NCI-H1436 (cell line): ENCODE data around the gene C5orf63.
"Not testable (repeated sequence)": the region's sequence is repeated elsewhere in the genome, so short reads cannot be mapped to it uniquely, and the experiment has no call there.

Source experiments
- DNase-seq: peaks from one replicate; lab custom pipeline; 2025; lab: John Stamatoyannopoulos, UW

Gene C5orf63

GRCh38 chr5:127072861-127073846, at the start of gene C5orf63:
TSS of gene C5orf63 (minus strand) at chr5:127073502. CDS start at chr5:127058995, 14,507 bp downstream.
- peak; percentile 18 for DNase-seq

DNA sequence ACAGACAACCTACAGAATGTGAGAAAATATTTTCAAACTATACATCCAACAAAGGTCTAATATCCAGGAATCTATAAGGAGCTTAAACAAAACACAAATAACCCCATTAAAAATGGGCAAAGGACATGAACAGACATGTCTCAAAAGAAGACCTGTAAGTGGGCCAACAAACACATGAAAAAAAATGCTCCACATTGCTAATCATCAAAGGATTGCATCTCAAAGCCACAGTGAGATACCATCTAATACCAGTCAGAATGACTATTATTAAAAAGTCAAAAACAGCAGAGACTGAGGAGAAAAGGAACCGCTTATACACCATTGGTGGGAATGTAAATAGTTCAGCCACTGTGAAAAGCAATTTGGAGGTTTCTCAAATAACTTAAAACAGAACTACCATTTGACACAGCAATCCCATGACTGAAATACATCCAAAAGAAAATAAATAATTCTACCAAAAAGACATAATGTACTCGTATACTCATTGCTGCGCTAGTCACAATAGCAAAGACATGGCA, 39.1 kb upstream of the C5orf63 start:
- no peak for DNase-seq

GRCh38 chr5:127111112-127111511, 37.8 kb upstream of the C5orf63 start:
- no peak for DNase-seq

DNA sequence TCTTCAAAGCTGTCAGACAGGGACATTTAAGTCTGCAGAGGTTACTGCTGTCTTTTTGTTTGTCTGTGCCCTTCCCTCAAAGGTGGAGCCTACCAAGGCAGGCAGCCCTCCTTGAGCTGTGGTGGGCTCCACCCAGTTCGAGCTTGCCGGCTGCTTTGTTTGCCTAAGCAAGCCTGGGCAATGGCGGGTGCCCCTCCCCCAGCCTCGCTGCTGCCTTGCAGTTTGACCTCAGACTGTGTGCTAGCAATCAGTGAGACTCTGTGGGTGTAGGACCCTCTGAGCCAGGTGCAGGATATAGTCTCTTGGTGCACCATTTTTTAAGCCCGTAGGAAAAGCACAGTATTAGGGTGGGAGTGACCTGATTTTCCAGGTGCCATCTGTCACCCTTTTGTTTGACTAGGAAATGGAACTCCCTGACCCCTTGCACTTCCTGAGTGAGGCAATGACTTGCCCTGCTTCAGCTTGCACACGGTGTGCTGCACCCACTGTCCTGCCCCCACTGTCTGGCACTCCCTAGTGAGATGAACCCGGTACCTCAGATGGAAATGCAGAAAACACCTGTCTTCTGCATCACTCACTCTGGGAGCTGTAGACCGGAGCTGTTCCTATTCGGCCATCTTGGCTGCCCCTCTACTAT, 35.4 kb upstream of the C5orf63 start:
- DNase-seq, result not testable (repeated sequence)

DNA sequence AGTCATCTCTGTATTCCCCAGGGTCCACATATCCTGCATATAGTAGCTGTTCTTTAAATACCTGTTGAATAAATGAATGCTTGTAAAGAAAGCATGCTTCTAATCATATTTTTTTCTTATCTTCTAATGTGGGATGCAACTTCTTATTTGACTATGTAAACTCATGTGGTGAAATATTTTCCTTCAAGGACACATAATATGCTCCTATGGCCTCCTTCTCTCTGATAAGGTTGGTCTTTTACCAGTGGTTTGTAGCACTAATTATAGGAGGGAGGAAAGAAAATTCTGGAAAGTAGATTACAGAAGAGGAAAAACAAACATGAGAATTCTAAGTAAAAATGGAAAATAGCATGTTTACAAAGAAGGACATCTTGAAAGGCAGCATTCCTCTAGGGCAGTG, 28.6 kb upstream of the C5orf63 start:
- no peak for DNase-seq

GRCh38 chr5:127101533-127101932, 28.2 kb upstream of the C5orf63 start:
- DNase-seq, result no peak

DNA sequence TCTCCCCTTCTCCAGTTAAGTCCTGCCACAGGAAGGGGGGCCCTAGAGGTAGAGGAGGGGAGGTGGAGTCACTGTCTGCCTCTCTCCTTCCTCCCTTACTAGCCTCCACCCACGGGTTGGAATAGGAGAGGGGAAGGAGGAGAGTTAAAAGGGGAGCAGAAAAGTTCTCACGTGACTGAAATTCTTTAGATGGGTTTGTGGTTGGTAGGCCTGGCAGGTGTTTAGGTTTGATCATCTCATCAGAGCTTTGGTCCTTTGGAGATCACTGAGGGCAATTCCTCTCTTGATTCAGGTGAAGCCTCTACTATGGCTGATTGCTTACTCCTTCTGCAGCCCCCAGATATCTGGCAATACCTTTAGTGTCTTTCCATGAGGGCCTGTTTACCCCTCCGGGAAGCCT, 24.9 kb upstream of the C5orf63 start:
- DNase-seq, result no peak

- DNase-seq, result no peak
Observed at GRCh38 chr5:127097278-127097677, 24.0 kb upstream of the C5orf63 start.

DNA sequence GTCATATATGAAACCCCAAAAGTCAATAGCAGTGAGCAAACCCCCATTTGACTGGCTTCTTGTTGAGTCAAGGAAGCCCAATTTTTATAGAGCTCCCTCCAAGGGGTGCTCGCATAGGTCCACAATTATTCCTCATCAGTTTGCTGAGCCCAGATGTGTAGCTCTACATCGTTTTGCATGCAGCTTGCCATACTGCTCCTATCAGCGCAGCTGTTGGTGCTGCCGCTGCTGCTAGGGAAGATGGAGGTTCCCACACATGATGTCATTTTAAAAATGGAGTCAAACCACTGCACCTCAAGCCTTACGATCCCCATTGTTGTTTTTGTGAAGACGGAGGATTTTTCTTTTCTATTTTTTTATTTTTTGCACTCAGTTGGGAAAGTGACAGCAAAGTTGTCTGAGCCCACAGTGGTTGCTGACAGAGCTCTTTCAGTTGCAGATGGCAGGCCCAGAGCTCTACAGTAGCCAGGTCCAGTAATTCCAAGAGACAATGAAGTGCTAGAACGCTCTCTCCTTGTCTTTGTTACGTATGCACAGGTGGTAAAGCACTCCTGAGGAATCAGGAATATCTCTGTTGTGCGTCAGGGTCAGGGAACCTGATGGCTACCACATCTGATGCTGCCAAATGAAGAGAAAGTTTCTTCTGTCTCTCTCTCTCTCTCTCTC, 23.2 kb upstream of the C5orf63 start:
- DNase-seq, result no peak

DNA sequence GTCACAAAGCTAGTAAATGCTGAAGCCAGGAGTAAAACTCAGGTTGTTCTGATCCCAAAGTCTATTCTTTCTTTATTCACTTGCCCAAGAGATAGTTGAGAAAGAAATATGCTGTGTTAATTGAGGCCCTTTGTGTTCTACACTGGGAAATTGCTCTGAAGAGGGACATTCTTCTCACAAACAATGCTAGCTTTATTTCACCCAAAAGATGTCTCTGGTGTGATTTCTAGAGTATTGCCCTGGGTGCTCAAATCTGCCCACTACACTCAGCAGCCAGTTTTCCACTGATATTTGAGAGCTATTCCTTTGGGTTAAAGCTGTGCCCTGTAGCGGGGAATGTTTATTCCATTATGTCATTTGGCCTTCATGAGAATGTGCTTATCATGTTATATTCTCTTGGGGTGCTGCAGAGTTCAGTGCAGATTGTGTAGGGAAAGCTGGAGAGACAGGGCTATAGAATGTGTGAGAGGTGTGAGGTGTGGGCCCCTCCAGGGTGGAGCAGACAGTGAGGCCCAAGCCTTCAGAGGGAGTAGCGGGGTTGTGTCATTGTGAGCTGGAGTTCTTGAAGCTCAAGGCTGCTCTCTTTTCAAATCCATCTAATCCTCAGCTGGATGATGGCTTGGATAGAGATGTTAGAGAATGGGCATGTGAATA, 21.0 kb upstream of the C5orf63 start:
- DNase-seq, result no peak

DNA sequence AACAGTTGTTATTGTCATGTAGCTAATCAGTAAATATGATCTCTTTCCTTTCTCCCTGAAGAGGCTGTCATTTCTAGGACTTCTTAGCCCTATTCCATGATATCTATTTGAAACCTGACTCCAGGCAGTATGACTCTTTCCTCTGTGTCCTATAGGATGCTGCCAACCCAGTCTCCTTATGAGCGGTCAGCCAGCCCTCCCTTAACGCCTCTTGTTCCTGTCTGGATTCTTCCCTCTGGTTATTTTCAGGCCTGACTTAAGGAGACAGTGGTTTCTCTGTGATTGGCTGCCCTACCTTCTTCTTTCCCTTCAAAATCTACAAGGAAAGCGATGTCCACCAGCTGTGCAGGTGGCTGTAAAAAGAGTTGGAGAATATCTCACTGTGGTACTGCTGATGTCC, 19.4 kb upstream of the C5orf63 start:
- no peak for DNase-seq

GRCh38 chr5:127089191-127089590, 15.9 kb upstream of the C5orf63 start:
- DNase-seq, result no peak

- no peak for DNase-seq
Observed at GRCh38 chr5:127088251-127088650, 14.9 kb upstream of the C5orf63 start.

GRCh38 chr5:127086589-127086988, 13.3 kb upstream of the C5orf63 start:
- DNase-seq, result no peak

- no peak for DNase-seq
Observed at GRCh38 chr5:127085796-127086195, 12.5 kb upstream of the C5orf63 start.

DNA sequence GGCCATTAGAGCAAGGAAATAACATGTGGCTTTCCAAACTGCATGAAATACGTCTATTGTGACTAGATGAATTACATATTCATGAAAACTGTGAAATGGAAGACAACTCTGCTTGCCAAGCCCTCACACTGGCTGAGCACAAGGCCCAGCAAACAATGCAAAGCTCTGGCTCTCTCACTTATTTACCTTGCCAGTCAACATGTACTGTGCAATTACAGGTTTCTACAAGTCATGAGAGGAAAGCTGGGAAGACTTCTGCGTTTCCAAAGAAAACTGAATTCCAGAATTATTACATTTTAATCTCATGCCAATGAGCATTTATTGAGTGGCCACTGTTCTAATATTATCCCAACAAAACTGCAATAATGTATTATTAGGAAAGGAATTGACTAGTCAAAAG, 12.1 kb upstream of the C5orf63 start:
- no peak for DNase-seq

DNA sequence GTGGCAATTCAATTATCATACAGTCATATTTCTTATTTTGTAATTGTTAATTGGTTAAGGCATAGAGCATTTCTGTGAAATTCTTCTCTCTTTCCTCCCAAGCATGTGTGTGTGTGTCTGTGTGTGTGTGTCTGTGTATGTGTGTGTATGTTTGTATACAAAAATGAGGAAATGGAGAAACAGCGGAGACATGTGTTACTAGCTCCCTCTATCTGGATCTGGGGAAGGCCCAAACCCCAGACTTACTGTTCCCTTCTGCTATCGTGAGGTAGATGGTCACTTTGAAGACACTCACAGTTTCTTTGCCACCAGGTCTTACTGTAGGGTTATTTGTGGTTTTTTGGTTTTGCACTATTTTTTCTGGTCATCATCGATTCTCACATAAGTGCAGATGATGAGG, 11.4 kb upstream of the C5orf63 start:
- no peak for DNase-seq

- no peak for DNase-seq
Observed at GRCh38 chr5:127083711-127084110, 10.4 kb upstream of the C5orf63 start.

DNA sequence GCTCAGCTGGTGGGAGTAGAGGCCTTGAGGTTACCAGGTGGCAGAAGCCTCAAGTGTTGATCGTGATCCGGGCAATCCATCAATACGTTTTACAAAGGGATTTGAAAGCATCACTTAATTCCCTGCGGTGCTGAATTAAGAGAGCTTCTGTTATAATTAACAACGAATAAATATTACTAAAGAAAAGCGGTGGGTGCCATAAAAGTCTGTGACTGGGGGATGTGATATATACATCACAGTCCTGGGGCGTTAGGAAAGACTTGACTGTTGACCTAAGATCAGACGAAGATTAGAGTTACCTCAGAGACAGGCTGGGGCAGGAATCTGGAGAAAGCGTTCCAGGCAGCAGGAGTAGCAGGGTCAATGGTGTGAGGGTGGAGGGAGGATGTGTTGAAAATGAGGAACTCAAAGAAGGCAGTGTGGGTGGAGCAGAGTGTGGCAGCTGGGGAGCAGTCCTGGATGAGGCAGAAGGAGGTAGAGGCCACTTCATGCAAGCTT, 6.7 kb upstream of the C5orf63 start:
- DNase-seq, result no peak

DNA sequence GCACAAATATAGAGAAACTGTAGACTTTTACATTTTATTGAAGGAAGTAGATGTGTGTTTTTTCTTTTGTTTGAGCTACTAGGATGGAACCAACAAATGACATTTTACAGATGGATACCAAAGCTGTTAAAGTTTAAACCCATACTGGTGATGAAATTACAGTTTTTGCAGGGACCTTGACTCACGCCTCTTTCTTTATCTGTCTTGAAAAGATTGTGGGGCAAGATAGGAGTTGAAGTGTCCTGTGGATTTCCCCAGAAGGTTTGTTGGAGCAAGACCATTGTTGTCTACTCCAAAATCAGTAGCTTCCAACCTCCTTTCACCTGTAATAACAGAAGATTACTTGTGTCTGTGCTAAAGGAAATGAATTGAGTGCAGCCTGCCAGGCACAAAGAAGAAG, 4.1 kb upstream of the C5orf63 start:
- no peak for DNase-seq

DNA sequence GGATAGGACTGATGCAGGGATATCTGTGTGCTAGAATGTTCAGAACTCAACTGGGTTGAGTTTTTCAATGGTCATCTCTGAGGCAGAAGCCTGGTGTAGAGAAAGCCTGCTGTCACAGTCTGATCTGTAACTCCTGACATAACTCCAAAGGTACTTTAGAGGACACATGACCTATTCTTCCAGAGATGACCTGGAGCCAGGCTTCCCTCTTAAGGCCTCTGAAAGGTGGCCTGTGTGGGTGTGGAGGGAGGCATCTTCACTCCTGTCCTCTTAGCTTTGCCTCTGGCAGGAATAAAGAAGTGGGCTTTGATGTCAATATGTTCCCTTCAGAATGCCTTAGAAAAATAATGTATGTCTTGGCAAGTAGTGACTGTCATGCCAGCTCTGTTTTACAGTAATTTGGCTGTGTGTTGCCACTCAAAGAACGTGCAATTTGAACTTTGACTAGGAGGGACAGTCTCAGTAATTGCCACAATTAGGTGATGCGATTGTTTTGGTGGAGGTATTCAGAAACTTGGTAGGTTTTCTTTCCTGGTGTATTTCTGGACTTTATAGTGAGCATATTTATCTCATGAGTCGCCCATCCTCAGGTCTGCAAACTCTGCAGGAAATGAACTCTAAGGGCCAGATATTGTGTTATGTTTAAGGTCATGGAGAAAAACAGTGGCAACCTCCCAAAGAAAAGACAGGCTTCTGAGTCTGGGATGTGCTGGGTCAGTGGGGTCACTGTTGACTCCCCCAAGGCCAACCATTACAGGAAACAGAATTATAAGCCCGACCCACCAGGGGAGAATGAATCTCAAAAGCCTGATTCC, 3.2 kb upstream of the C5orf63 start:
- no peak for DNase-seq
